T-helper 2 cell (primary cell): ENCODE data around the gene HLA-DRA.

Experiments
- DNase-seq, 5 experiments: peaks; one replicate each; pipeline versions ENCODE4 v3.0.0 to v3.0.0-alpha.2; 2012 to 2022
- total RNA-seq, 2 donors: gene quantifications; one replicate each; lab custom pipeline; 2026; lab: John Stamatoyannopoulos, UW

HLA-DRA gene
- 8.4 to 18.4 reads per million in 2 donors for total RNA-seq

DNA sequence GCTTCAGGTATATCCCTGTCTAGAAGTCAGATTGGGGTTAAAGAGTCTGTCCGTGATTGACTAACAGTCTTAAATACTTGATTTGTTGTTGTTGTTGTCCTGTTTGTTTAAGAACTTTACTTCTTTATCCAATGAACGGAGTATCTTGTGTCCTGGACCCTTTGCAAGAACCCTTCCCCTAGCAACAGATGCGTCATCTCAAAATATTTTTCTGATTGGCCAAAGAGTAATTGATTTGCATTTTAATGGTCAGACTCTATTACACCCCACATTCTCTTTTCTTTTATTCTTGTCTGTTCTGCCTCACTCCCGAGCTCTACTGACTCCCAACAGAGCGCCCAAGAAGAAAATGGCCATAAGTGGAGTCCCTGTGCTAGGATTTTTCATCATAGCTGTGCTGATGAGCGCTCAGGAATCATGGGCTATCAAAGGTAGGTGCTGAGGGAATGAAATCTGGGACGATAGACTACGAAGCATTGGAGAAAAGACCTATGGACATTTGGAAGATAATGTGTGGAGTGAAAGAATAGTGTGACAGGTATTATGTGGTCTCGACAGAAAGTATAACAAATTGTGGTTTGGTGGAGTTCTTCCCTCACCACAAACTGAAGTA is at the start of gene HLA-DRA:
Gene HLA-DRA, plus strand, starts transcription at position 286 of the 613 bp plus-strand sequence. Its CDS starts 64 bp downstream, at position 350.
- DNase-seq, result peak in 2 of 5 experiments; percentile 59 to 88

DNA sequence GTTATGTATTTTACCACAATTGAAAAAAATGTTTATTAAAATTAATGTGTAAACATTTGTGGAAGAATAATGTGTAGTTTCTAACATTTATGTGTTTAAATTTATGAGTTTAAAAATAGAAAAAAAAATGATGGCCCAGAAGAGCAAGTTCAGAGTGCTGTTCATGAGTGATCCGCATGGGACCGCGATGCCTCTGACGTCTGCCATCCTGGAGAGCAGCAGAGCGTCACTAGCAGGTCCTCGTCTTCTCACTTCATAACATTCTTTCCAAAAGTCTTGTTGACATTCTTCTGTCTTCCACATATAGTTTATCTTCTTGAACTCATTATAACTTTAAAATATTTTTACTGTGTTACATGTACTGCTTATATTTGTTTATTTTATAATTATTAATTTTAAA is 48.2 kb upstream of the HLA-DRA start:
- DNase-seq, result no peak

DNA sequence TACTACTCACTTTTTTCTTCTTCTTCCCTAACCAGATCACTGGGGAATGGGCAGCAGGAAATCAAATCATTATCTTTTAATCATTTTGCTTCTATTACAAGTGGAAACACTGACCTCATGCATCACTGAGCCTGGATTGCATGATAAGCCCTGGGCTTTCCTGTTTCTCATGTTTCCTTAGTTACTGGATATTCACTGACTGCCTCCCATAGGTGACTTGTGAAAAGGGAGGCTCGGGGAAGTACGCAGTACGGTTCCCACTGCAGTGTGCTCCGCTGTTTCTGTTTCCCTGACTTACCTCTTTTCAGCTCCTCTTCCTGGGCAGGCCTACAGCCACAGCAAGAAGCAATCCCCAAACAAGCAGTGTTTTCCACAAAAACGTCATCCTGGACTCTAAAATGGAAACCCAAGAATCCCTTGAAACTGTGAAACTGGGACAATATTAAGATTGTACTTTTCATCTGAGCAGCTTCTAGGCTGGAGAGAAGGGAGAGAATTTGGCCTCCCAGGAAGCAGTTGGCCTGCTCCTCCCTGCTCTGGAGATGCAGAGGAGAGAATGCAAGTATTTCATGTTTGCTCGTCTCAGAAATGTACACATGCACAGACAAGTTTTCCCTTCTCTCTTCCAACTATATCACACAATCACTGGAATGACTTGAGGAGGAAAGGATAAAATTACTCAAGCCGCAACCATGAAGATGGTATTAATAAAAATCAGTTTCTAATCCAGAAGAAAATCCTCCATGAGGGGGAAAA is 45.8 kb upstream of the HLA-DRA start:
- no peak for DNase-seq

DNA sequence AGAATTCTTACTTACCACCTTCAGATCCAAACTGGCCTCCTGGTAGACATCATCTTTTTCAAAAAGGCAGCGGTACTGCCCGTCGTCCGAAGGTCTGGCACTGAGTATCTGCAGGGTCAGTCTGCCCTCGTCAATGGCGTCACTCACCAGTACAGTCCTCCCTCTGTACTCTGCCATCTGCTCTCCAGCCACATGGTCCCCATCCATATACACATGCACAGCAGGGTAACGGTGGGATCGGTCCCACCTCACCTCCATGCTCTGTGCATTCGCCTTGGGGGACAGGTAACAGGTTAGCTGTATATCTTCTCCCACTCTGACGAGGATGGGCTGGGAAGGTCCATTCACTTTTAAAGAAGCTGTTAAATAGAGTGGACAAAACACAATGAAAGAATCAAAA is 43.7 kb upstream of the HLA-DRA start:
- no peak for DNase-seq

DNA sequence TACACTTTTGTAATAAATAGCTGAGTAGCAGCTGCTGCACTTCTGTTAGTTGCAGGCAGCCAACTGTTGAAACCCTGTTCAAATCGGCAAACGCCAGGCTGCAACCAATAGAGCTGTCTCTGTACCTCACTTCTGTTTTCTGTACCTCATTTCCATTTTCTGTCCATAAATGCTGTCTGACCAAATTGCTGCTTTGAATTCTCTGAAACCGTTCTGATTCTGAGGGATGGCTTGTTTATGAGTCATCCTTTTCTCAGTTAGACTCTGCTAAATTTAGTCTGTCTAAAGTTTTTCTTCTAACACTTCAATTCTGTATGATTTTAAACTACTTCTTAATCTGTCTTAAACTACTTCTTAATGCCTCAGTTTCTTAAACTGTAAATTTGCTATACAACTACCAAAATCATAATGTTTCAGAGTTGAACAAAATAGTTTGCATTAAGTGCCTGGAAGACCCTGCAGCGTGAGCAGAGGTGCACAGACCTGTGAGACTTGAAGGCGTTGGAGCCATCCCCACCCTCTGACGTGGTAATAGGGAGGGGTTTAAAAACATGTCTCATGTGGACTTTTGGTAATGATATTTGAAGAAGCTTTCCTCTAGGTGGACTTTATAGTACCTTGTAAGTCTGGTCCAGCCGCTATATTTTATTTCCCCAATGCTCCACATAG is 42.3 kb upstream of the HLA-DRA start:
- peak in 1 of 5 experiments; percentile 35 for DNase-seq

DNA sequence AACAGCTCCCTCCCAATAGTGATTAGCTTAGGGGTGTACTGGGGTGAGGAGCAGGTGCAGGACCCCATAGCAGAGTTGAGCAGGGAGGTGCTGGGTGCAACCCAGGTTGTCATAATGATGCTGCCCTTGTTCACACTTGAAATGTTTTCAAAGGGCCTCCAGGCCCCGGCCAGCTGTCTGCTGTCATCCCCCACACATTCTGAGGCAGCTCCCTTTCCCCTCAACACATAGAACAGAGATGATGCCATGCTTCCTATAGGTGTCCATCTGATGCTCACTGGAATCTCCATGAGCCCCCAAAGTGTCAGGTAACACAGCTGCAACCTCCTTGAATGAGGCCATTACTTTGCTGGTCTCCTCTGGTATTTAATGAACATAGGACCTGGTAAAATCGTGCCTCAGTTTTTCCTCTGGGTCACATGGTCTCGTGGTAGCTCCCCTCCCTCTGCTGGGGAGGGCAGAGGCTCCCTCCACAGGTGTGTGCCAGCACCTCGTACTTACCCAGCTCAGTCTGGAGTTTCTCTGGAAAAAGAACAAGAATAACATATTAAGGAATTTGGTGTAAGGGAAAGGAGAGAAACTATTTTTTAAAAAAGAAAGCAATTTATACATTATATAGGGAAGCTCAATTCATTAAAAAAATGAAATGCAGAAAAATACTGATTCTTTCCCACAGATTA is 38.3 kb upstream of the HLA-DRA start:
- DNase-seq, result no peak

DNA sequence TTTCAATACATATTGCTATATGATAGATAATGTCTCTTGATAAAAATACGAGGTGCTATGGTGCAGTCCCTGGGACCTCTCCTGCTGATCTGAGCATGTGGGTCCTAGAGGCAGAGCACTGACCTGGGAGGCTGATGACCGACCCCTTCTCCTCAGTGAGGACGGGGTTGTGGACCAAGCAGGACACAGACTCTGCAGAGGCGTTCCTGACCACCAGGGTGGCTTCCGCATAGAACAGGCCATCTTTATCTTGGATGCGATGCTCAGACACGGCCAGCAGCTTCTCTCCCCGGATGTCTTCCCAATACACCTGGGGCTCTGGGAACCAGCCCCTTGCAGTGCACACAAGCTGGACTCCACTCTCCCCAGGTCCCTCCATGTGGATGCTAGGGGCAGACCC is 36.9 kb upstream of the HLA-DRA start:
- no peak for DNase-seq

DNA sequence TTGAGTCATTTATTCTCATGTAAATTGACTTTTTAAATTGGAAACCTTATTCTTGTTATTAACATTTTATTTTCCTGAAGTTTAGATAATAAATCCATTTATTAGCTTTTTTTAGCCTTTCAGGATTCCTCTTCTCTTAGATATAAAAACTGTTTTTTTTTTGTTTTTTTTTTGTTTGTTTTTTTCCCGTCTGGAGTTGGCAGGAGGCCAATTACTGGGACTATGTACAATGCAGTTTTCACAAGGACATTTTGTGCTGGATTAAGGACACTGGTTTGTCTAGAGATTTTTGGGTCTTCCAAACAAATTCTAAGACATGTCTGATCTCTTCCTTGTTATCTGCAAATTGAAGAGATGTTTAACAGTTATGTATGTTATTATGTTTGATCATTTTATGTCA is 34.0 kb upstream of the HLA-DRA start:
- DNase-seq, result no peak

DNA sequence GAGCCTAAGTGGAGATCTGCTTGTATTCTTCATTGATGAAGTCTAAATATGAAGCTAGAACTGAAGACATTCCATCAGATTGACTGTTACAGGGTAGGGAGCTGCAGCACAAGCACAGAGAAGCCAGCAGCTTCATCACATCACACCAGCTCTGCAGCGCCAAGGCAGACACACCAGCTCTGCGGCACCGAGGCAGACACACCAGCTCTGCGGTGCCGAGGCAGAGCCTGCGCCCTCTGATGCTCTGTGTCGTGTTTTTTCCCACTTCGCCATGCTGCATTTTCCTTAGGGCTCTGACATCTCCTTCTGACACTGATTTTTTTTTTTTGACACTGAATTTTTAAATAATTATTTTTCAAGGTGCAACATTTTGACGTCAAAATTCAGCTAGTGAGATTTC is 33.5 kb upstream of the HLA-DRA start:
- DNase-seq, result no peak

DNA sequence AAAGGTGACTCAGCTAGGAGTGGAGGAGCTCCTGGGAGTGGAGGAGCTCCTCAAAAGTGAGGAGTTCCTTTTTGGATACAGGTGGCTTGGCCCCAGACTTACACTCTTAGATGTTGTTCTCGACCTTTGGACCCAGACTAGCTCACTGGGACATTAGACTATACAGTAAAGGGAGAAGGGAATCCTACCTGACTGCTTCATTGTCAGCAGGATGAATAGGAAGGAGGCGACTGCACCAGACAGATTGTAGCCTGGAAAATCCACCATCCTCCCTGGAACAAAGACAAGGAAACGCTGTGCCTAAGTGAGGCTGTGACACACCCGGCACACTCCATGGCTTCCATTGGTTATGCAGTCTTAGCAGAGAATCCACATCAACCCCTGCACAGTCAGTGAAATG is 32.8 kb upstream of the HLA-DRA start, which contains the start of gene BTNL2:
Gene BTNL2, minus strand, starts transcription at position 325 of the 400 bp plus-strand sequence. Its CDS starts 58 bp downstream, at position 267.
- DNase-seq, result no peak

DNA sequence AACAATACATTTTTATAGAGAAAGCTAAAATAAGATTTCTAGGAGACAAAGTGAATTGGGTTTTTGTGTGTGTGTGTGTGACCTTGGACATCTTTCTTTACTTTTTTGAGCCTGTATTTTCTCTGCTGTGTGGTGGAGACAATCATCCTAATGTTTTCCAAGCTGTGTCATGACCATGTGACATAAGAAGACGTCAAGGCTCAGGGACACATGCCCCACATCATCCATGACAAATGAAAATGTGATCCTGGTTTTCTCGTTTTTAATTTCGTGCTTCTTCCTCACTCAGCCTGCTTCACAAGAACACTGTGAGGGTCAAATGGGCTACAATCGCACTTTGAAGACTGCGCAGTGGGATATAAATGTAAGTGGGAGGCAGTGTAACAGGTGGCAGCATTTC is 28.8 kb upstream of the HLA-DRA start:
- DNase-seq, result no peak

DNA sequence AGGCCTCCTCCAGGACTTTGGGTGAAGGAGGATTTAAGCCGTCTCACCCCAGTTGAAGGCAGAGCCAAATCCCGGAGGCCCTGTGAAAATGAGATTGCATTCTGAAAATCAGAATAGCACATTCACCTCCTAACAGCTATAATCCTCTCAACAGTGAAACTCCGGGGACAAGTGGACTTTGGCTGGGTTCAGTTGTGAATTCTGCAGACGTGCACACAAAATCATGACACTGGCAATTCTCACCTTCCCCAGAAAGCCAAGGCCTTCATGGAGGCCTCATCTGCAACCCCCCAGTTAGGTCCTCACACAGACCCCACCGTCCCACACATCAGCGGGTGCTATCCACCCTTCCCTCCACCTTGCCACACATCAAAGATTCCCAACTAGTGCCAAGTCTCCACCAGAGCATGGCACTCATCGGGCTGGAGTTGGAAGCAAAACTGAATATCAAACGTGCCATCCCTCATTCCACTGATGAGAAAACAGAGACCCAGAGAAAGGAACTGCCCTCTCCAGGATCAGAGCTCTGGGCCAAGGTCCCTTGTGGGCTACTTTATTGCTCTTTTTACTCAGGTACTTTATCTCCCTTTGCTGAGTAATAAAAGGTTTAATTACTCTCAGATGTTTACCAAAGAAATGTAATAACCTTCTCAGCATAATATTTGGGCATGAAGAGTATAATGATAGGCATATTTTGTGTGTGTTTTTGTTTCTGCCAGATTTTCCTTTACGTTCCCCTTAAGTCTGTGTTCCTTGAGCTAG is 27.9 kb upstream of the HLA-DRA start:
- no peak for DNase-seq

DNA sequence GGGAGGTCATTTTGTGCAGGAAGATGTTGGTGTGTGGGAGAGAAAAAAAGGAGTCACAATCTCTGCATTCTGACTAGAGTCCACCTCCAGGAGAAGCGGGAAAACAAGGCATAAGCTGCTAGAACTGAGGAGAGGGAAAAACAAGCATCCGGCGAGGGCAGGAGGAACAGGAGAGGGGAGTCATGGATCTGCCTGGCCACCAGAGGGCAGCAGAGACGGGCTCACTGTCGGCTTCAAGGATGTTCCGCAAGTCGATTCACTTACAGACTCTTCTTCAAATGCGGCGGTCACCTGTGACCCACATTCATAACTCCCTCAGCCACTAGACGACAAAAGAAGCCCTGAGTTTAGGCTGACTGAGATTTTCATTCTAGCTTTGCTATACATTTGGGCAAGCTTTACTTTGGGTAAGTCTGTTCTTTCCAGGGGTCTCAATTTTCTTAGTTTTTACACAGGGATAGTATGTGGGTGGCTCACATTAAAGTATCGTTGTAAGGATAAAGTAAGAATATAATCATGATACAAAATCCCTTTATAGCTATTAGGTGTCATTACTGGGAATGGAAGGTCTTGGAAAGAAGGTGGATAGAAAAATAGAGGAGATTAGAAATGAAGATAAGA is 26.1 kb upstream of the HLA-DRA start:
- peak; percentile 56 to 83 (median 79) for DNase-seq

DNA sequence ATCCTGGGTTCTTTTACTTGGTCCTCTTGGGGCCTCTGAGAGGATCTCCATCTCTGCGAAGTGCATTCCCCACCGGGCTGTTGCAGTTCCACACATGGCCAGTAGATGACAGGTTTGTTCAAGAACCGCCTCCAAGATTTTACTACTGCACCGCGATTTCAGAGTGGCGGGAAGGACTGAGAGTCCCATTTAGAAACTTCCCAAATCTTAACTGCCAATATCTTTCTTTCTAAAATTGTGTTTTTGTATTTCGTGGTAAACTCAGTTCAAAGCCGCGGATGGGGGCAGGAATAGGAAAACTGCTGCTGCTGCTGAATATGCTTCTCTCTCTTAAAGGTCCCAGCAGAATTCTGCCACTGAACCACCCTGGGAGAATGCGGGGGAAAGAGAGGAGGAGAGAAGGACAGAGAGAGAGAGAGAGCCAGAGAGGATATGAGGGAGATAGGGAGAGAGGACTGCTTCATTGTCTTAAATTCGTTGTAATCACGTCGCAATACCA is 24.1 kb upstream of the HLA-DRA start:
- DNase-seq, result peak; percentile 35 to 73 (median 63)

DNA sequence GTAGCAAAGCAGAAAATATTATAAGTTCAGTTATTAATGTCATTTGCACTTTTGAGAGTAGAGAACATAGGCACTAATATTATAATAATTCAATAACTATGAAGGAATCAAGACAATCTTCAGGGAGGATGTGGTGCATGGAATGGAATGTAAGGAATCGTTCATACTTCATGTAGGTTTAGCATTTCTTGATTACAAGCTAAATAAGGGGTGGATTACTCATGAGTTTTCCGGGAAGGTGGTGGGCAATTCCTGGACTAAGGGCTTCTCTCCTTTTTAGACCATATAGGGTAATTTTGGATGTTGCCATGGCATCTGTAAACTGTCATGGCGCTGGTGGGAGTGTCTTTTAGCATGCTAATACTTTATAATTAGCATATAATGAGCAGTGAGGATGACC is 23.7 kb upstream of the HLA-DRA start:
- DNase-seq, result no peak

DNA sequence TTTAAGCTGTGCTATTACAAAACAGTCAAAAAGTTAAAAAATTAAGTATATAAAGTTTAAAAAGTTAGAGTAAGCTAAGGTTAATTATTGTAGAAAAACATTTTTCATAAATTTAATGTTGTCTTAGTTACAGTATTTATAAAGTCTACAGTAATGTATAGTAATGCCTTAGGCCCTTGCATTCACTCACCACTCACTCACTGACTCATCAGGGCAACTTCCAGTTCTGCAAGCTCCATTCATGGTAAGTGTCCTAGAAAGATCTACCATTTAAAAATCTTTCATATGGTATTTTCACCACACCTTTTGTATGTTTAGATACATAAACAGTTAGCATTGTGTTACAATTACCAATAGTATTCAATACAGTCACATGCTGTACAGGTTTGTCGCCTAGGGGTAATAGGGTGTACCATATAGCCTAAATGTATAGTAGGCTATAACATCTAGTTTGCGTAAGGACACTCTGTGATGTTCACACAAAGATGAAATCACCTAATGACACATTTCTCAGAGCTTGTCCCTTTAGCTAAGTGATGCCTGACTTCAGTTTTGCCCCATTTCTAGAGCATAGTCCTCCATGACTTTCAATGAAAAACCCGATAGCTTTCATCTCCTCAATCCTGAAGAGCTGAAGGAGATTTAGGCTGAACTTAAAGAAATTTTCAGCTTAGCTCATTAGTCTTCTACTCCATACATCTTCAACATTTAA is 14.9 kb upstream of the HLA-DRA start:
- DNase-seq, result no peak

DNA sequence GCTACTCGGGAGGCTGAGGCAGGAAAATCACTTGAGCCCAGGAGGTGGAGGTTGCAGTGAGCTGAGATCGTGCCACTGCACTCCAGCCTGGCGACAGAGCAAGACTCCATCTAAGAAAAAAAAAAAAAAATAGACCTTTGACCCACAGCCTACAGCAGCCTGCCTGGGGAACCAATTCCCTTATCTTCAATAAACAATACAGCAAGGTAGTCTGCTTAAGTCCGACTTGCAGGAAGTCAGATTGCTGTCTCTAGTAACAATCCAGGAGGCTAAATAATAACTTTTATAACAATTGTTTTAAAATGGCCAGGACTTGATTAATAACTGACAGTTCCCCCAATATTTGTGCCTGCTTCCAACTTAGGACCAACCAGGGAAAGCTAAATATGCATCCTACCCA is 13.3 kb upstream of the HLA-DRA start:
- DNase-seq, result no peak

DNA sequence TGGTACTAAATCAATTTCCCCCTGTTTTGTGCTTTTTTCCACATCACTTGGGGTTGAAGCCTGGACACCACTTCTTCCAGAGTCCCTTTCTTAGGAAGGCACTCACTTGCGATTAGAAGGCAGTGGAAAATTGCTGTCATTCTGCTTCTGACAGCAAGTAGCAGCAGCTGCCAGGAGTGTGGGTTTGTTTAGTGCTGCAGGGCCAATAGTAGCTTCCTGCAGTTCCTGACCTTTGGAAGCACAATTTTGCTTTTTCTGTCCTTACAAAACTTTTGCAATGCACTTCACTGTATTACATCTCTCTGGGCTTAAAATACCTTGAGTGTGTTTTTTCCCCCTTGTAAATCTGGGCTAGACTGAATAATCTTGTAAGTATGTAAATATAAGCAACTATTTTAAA is 12.5 kb upstream of the HLA-DRA start:
- DNase-seq, result no peak

DNA sequence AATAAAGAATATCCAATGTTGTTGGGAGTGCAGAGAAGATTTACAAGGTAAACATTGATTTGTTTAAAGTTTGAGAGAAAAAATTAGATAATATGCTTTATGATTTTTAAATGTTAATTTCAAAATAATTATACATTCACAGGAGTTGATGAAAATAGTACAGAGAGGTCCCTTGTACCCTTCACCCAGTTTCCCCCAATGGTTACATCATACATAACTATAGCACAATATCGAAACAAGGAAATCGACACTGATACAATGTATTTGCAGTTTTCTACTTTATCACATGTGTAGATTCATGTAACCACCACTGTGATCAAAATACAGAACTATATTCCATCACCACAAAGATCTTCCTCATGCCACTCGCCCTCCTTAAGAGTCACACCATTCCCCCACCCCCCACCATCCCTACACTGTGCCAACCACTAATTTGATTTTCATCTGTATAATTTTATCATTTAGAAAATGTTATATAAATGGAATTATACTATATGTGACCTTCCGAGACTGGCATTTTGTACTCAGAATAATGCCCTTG is 11.7 kb upstream of the HLA-DRA start:
- DNase-seq, result no peak

DNA sequence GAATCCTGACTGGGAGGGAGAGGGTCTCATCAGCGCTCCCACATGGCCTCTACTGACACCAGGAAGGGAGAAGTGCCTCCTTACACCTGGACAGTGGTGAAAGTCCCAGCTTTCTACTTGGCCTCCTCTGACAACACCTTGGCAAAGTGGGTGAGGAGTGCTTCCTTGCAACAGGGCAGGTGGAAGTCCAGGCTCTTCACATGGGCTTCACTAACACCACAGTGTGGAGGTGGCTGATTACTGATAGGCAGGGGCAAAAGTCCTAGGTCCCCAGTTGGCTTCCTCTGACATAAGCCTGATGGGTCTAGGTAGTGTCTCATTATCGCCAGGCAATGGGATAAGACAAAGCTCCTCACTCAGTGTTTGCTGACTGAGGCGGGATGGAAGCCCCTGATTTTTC is 9.5 kb upstream of the HLA-DRA start:
- DNase-seq, result no peak

DNA sequence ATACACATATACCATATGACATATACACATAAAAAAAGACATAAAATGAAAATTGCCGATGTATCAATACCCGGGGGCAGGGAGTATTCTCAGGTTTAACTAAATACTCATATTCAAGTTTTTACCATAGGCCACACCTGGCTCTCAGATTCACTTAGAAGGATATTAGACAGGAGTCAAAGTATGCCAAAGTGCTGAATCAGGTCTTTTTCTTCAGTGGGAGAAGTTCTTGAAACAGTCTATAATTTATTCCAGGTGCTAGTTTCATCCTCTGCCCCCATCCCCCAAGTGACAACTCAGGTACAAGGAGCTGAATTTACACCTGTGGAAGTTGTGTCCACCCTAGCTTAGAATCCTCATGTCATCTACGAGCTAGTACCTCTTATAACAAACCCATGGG is 8.5 kb upstream of the HLA-DRA start:
- DNase-seq, result no peak
